Hepatocyte (in vitro differentiated cells): Measurements from ENCODE around the gene TBX21. TPM values are rescaled to one million over a fixed set of nuclear protein-coding genes. Genes with fewer than 3 reads are reported as not detected.

Experiments used
- DNase-seq: peaks from one replicate; pipeline ENCODE4 v3.0.0-alpha.2; 2016; ENCODE audit warnings: low spot score
- H2AFZ ChIP-seq: fragments of 200-600 bp; sonication (generic); 2 replicates; pipeline ENCODE4 v1.6.0; 2016; ENCODE audit warnings: antibody characterized with exemption, mild to moderate bottlenecking
- H3K27ac ChIP-seq: fragments of 200-600 bp; sonication (generic); 2 replicates; pipeline ENCODE4 v1.5.1; 2016; ENCODE audit warnings: mild to moderate bottlenecking
- H3K27me3 ChIP-seq: fragments of 200-600 bp; sonication (generic); 2 replicates; pipeline ENCODE4 v1.6.1; 2016
- H3K36me3 ChIP-seq: fragments of 200-600 bp; sonication (generic); replicated peaks from 2 replicates; pipeline ENCODE4 v1.5.1; 2016; ENCODE audit warnings: low read depth; ENCODE audit not compliant: insufficient read depth
- H3K4me1 ChIP-seq: fragments of 200-600 bp; sonication (generic); 2 replicates; pipeline ENCODE4 v1.5.1; 2016; ENCODE audit warnings: mild to moderate bottlenecking, moderate library complexity; ENCODE audit not compliant: insufficient read depth
- H3K4me2 ChIP-seq: fragments of 200-600 bp; sonication (generic); 2 replicates; pipeline ENCODE4 v1.6.0; 2016
- H3K4me3 ChIP-seq: fragments of 200-600 bp; sonication (generic); 2 replicates; pipeline ENCODE4 v1.5.1; 2016; ENCODE audit warnings: mild to moderate bottlenecking
- H3K79me2 ChIP-seq: fragments of 200-600 bp; sonication (generic); 2 replicates; pipeline ENCODE4 v1.6.0; 2017; ENCODE audit warnings: mild to moderate bottlenecking
- H3K9me2 ChIP-seq: fragments of 200-600 bp; sonication (generic); replicated peaks from 2 replicates; pipeline ENCODE4 v1.6.0; 2017; ENCODE audit warnings: mild to moderate bottlenecking; ENCODE audit not compliant: insufficient read depth
- H3K9me3 ChIP-seq: fragments of 200-600 bp; sonication (generic); 2 replicates; pipeline ENCODE4 v1.5.1; 2016; ENCODE audit warnings: low read depth, mild to moderate bottlenecking
- H4K20me1 ChIP-seq: fragments of 200-600 bp; sonication (generic); 2 replicates; pipeline ENCODE4 v1.6.0; 2016; ENCODE audit warnings: mild to moderate bottlenecking; ENCODE audit not compliant: insufficient read depth, poor library complexity, severe bottlenecking
- EZH2 ChIP-seq: fragments of 200-600 bp; sonication (generic); IDR thresholded peaks from 2 replicates; pipeline ENCODE4 v1.6.1; 2016; ENCODE audit warnings: antibody characterized with exemption, mild to moderate bottlenecking, borderline replicate concordance
- EZH2phosphoT487 ChIP-seq: fragments of 200-600 bp; sonication (generic); IDR thresholded peaks from one replicate; pipeline ENCODE4 v1.6.1; 2018; ENCODE audit warnings: antibody characterized with exemption, mild to moderate bottlenecking, low read depth, moderate library complexity; ENCODE audit not compliant: unreplicated experiment, severe bottlenecking
- WGBS: methylation state at CpG from one replicate; pipeline ENCODE4 v1.1.6; 2016; ENCODE audit warnings: low lambda C conversion rate; ENCODE audit errors: missing lambda C conversion rate; 5-methylcytosine and 5-hydroxymethylcytosine counted together
- polyA plus RNA-seq: library from polyadenylated mRNA; unstranded; fragments of >200 nt; fragmentation: Nextera tagmentation; extraction: Ambion mirVana; gene quantifications from 2 replicates; pipeline ENCODE4 v1.2.1, GENCODE V29; 2016
- total RNA-seq: library from RNA; depleted of rRNA; stranded (reverse); fragments of >200 nt; gene quantifications from 2 replicates; pipeline ENCODE4 v1.2.3, GENCODE V29; 2014
- TF ChIP-seq, protein P1 (sequence below): fragments of 200-600 bp; sonication (generic); IDR thresholded peaks from 2 replicates; pipeline ENCODE4 v1.5.1; 2016; ENCODE audit warnings: antibody characterized with exemption, mild to moderate bottlenecking; ENCODE audit not compliant: poor library complexity

Gene TBX21
- total and polyA plus RNA-seq, 2 experiments from 2014 or later: not detected

DNA sequence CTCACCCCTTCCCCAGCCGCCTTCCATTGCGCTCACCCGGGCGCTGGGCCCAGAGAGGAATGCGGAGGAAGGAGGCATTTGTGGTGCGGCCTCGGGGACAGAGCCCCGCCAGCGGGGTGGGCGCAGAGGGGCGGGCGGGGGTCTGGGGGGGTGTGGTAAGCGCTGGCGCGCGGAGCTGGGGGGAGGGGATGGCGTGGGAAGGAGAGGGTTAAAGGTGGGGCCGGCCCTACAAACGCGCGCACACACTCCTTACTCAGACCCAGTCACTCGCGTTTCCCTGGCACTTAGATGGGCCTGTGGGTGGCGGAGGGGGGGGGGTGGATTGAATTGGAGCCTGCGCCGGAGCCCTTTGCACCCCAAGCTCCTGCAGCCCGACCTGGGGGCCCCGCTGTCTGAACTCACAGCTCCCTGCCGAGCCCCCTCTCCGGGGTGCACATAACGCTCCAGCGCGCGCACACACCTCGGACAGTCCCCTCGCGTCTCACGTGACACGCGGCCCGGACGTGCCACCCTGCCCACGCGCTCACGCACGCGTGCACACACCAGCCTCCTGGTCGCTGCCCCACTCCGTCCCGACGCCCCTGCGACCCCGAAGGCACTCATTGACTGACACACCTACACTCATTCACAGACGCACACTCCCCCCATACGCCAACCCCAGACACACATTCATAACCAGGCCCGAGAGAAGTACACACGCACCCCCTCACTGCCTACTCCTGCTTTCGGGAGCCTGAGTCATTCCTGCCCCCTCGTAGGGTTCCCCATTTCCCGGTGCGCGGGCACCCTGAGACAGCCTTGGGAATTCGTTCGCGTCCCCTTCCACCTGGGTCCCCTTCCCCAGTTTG lies 38.2 kb upstream of the TBX21 start:
- WGBS: 2% methylated on average over 48 of the region's 65 CpGs

DNA sequence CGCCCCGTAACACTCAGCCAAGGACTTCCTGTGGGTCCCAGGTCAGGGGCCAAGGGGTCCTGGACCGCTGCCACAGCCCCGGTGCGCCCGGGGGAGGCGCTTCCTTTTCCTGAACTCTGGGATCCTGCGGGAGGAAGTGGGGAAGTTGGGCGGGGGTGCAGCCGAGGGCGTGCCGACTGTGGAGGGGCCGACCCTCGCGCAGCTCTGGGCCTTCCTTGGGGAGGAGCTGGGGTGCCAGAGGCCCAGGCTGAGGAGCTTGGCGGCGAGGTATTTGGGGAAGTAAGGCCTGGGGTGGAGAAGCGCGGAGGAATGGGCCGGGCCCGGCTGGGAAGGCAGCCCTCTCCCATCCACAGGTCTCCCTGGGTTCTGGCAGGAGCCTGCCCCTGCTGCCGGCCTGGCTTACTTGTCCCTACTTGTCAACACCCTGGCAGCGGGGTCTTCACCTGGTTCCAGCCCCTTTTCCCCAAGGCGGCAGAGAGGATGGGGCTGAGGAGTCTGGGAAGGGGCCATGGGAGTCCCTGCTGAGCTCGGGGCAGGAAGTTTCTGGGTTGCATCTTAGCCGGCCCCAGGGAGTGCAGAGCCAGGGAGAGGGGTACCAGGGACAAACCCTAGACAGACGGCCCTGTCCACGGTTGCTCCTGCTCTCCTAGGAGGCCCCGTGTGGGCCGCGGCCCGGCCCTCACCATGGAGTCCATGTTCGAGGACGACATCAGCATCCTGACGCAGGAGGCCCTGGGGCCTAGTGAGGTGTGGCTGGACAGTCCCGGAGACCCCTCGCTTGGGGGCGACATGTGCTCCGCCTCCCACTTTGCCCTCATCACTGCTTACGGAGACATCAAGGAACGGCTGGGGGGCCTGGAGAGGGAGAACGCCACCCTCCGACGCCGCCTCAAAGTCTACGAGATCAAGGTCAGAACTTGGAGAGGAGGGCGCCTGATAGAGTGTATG lies 37.3 kb upstream of the TBX21 start:
- Histone ChIP-seq H3K4me1 (peaks cover 15% of the 10 kb centered on the region), H3K9me2 (no peaks in the 10 kb centered on the region), H4K20me1 (peaks cover 5% of the 10 kb centered on the region), H3K27ac (peak overlapping the region; percentile 96), H3K27me3 (no peaks in the 10 kb centered on the region), H3K36me3 (no peaks in the 10 kb centered on the region), H3K9me3 (no peaks in the 10 kb centered on the region), H2AFZ (peak overlapping the region; percentile 93), H3K4me2 (peak overlapping the region; percentile 98), H3K4me3 (peak overlapping the region; percentile 98), H3K79me2 (no peaks in the 10 kb centered on the region)
- TF ChIP-seq EZH2phosphoT487: no peak
- TF ChIP-seq EZH2: no peak
- TF ChIP-seq, protein P1, sequence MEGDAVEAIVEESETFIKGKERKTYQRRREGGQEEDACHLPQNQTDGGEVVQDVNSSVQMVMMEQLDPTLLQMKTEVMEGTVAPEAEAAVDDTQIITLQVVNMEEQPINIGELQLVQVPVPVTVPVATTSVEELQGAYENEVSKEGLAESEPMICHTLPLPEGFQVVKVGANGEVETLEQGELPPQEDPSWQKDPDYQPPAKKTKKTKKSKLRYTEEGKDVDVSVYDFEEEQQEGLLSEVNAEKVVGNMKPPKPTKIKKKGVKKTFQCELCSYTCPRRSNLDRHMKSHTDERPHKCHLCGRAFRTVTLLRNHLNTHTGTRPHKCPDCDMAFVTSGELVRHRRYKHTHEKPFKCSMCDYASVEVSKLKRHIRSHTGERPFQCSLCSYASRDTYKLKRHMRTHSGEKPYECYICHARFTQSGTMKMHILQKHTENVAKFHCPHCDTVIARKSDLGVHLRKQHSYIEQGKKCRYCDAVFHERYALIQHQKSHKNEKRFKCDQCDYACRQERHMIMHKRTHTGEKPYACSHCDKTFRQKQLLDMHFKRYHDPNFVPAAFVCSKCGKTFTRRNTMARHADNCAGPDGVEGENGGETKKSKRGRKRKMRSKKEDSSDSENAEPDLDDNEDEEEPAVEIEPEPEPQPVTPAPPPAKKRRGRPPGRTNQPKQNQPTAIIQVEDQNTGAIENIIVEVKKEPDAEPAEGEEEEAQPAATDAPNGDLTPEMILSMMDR: no peak
- DNase-seq: peak; percentile 34
- 48% methylated on average over 45 of the region's 47 CpGs for WGBS

More for the DNA sequence above, 38.2 kb upstream of the TBX21 start:
- peaks cover 5% of the 10 kb centered on the region for H4K20me1 ChIP-seq
- no peaks in the 10 kb centered on the region for H3K9me3 ChIP-seq
- peak overlapping the region; percentile 96 for H3K27ac ChIP-seq
- no peaks in the 10 kb centered on the region for H3K27me3 ChIP-seq
- peak overlapping the region; percentile 98 for H3K4me3 ChIP-seq
- DNase-seq: peak; percentile 71
- H3K4me1 ChIP-seq: peaks cover 15% of the 10 kb centered on the region
- peak overlapping the region; percentile 93 for H2AFZ ChIP-seq
- no peaks in the 10 kb centered on the region for H3K79me2 ChIP-seq
- H3K4me2 ChIP-seq: peak overlapping the region; percentile 98
- no peak for TF ChIP-seq EZH2
- TF ChIP-seq EZH2phosphoT487: no peak
- TF ChIP-seq, protein P1: no peak
- no peaks in the 10 kb centered on the region for H3K36me3 ChIP-seq
- no peaks in the 10 kb centered on the region for H3K9me2 ChIP-seq

DNA sequence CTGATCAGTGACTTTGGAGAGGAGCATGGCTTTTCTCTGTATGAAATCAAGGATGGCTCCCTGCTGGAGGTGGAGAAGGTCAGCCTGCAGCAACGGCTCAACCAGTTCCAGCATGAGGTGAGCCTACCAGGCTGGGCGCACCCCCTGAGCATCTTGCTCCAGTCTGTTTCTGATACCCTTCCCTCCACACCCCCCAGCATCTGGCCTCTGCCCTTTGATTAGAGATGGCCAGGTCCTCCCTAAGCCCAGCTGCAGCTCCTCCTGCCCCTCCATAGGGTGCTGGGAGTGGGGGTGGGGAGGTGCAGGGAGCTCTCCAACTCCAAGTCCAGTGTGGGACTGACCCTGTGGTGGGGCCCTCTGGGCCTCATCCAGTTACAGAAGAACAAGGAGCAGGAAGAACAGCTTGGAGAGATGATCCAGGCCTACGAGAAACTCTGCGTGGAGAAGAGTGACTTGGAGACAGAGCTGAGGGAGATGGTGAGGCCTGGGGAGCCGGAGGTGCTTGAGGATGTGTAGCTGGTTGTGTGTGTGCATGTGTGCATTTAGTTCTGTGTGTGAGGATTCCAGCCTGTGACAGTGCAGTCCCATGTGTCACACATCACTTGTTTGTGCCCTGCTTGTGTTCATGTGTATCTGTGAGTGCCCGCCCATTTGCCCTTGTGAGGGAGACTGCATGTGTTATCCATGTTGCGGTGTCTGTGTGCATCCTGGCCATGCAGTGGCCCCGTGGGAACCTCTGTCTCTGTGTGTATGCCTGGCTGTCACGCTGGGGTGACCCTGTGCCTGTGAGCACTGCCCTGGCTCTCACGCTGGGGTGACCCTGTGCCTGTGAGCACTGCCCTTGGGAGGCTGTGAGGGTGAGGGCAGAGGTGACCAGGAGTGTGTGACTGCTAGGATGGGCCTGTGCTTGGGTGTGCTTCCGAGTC lies 36.1 kb upstream of the TBX21 start:
- Histone ChIP-seq H3K36me3 (no peaks in the 10 kb centered on the region), H3K4me1 (peaks cover 15% of the 10 kb centered on the region), H2AFZ (no peak overlapping the region), H3K27me3 (no peaks in the 10 kb centered on the region), H3K4me3 (no peak overlapping the region), H3K9me2 (no peaks in the 10 kb centered on the region), H3K9me3 (no peaks in the 10 kb centered on the region), H3K27ac (no peak overlapping the region), H3K79me2 (no peaks in the 10 kb centered on the region), H4K20me1 (peaks cover 5% of the 10 kb centered on the region), H3K4me2 (no peak overlapping the region)
- TF ChIP-seq EZH2phosphoT487: no peak
- no peak for TF ChIP-seq EZH2
- TF ChIP-seq, protein P1: no peak
- DNase-seq: no peak
- 90% methylated on average over 11 of the region's 11 CpGs for WGBS
